GM19455 (cell line): Measurements from ENCODE around the gene ODF2.
"Not testable (repeated sequence)": the region's sequence is repeated elsewhere in the genome, so short reads cannot be mapped to it uniquely, and the experiment has no call there.

Experiments used
- ATAC-seq: cut with Tn5 transposase; IDR thresholded peaks from one replicate; pipeline ENCODE4 v1.9.1; 2021; ENCODE audit not compliant: unreplicated experiment

ODF2 gene

GRCh38 chr9:128423356-128423755, 32.5 kb upstream of the ODF2 start:
- not testable (repeated sequence) for ATAC-seq

- no peak for ATAC-seq
These were observed 31.5 kb upstream of the ODF2 start for GRCh38 chr9:128424268-128424780.

GRCh38 chr9:128428644-128429512, 26.9 kb upstream of the ODF2 start:
- ATAC-seq = no peak

- ATAC-seq = no peak
These were observed 26.2 kb upstream of the ODF2 start for GRCh38 chr9:128429513-128430086.

GRCh38 chr9:128431207-128431606, 24.6 kb upstream of the ODF2 start:
- ATAC-seq = no peak

GRCh38 chr9:128434340-128434739, 21.5 kb upstream of the ODF2 start:
- no peak for ATAC-seq

GRCh38 chr9:128435611-128436010, 20.2 kb upstream of the ODF2 start:
- no peak for ATAC-seq

GRCh38 chr9:128438343-128439109, 17.3 kb upstream of the ODF2 start:
- ATAC-seq = no peak

- ATAC-seq = no peak
These were observed 16.5 kb upstream of the ODF2 start for GRCh38 chr9:128439273-128439672.

GRCh38 chr9:128442150-128442549, 13.7 kb upstream of the ODF2 start:
- ATAC-seq = no peak

- ATAC-seq = not testable (repeated sequence)
These were observed 9.3 kb upstream of the ODF2 start for GRCh38 chr9:128446505-128446904.

- ATAC-seq = no peak
These were observed 7.1 kb upstream of the ODF2 start for GRCh38 chr9:128448746-128449145.

GRCh38 chr9:128454991-128455390, 815 bp upstream of the ODF2 start:
- ATAC-seq = no peak

- peak; percentile 67 for ATAC-seq
These were observed 831 bp downstream of the ODF2 start for GRCh38 chr9:128456613-128457061.

- ATAC-seq = no peak
These were observed 1.4 kb downstream of the ODF2 start for GRCh38 chr9:128457207-128457606.

- ATAC-seq = no peak
These were observed 3.2 kb downstream of the ODF2 start for GRCh38 chr9:128459011-128459410.

- no peak for ATAC-seq
These were observed 13.3 kb downstream of the ODF2 start for GRCh38 chr9:128469070-128469469.

- ATAC-seq = no peak
These were observed 14.8 kb downstream of the ODF2 start for GRCh38 chr9:128470560-128470959.

GRCh38 chr9:128473104-128473503, 17.3 kb downstream of the ODF2 start:
- no peak for ATAC-seq

GRCh38 chr9:128475867-128476266, 20.1 kb downstream of the ODF2 start:
- ATAC-seq = no peak

- no peak for ATAC-seq
These were observed 23.5 kb downstream of the ODF2 start for GRCh38 chr9:128479262-128479661.
